K562 (cell line): Measurements from ENCODE around the gene CILP.

Source experiments
- CTCF ChIP-seq, 3 experiments: IDR thresholded peaks in 2 of 3; conservative IDR thresholded peaks in 1 of 3; 2 replicates each; pipeline ENCODE4 v1.5.1; 2011 to 2012; ENCODE audit warnings: low read length in 3 of 3, mild to moderate bottlenecking in 3 of 3, control low read depth in 2 of 3, improper control_type of control experiment in 1 of 3, inconsistent platforms in 1 of 3, low read depth in 1 of 3, mixed read lengths in 1 of 3, moderate library complexity in 1 of 3; ENCODE audit not compliant: insufficient read depth in 2 of 3
- JUN ChIP-seq, 2 experiments: sonication (generic) in 1 of 2; formaldehyde crosslinking in 1 of 2; IDR thresholded peaks; 2 replicates each; pipeline versions ENCODE4 v1.6.1 to v1.8.0; 2012 to 2022; ENCODE audit warnings: borderline replicate concordance in 2 of 2, mild to moderate bottlenecking in 2 of 2, improper control_type of control experiment in 1 of 2, low read depth in 1 of 2, low read length in 1 of 2, missing genetic modification reagents in 1 of 2
- POLR2AphosphoS2 ChIP-seq: IDR thresholded peaks from 2 replicates; pipeline ENCODE4 v1.6.1; 2012; ENCODE audit warnings: low read length, improper control_type of control experiment
- SRF ChIP-seq, 2 experiments: fragments of 250-450, 450-650 bp in 1 of 2; sonication (Bioruptor Pico) in 1 of 2; sonication (generic) in 1 of 2; formaldehyde crosslinking; IDR thresholded peaks; 2 replicates each; pipeline versions ENCODE4 v1.5.0 to v1.5.1; 2020 to 2022; ENCODE audit warnings: mild to moderate bottlenecking in 1 of 2, missing genetic modification reagents in 1 of 2

- no peak for TF ChIP-seq POLR2AphosphoS2
- no peak for TF ChIP-seq JUN (IDR thresholded peaks at IDR 0.05; ENCODE audit: borderline replicate concordance, low read depth, low read length)
- no peak for TF ChIP-seq JUN (CRISPR knock-in tag; IDR thresholded peaks at IDR 0.05; ENCODE audit: borderline replicate concordance)
- no peak for TF ChIP-seq CTCF (IDR thresholded peaks at IDR 0.05 in 2 of 3, conservative IDR thresholded peaks at IDR 0.05 in 1 of 3; ENCODE audit: insufficient read depth in 2 of 3, low read depth in 1 of 3, low read length in 3 of 3)
- TF ChIP-seq SRF (CRISPR knock-in tag; IDR thresholded peaks at IDR 0.05): no peak
These were observed 12.7 kb downstream of the CILP start for GRCh38 chr15:65198571-65198970.
